Right renal cortex interstitium (tissue), 3 donors: ENCODE results near the gene SH3PXD2B. TPM values are rescaled to one million over a fixed set of nuclear protein-coding genes. Genes with fewer than 3 reads are reported as not detected.
A peak's percentile ranks its signal among the peaks of the same experiment; 100 is the strongest.
"Not testable (repeated sequence)": the region's sequence is repeated elsewhere in the genome, so short reads cannot be mapped to it uniquely, and the experiment has no call there.

Experiments
- DNase-seq, 3 donors: peaks; one replicate each; pipeline ENCODE4 v3.0.0-alpha.2; 2013; ENCODE audit warnings: low read depth in 3 of 3, low spot score in 2 of 3
- polyA plus RNA-seq, 3 donors: library from polyadenylated mRNA; unstranded; fragments of 120-200 nt; gene quantifications; one replicate each; pipeline ENCODE4 v1.2.1, GENCODE V29; 2013; ENCODE audit not compliant: insufficient read length in 3 of 3

SH3PXD2B gene
- polyA plus RNA-seq, 3 donors: 31.5 to 33.6 (median 32.0) TPM

- no peak for DNase-seq
Measured at GRCh38 chr5:172403817-172404216, 50.5 kb downstream of the SH3PXD2B start.

- peak; percentile 36 to 80 (median 73) for DNase-seq
Measured at GRCh38 chr5:172403189-172403796, 51.0 kb downstream of the SH3PXD2B start.

- no peak for DNase-seq
Measured at GRCh38 chr5:172402531-172403188, 51.7 kb downstream of the SH3PXD2B start.

- not testable (repeated sequence) for DNase-seq
Measured at GRCh38 chr5:172402031-172402430, 52.3 kb downstream of the SH3PXD2B start.

GRCh38 chr5:172399826-172400225 lies 54.5 kb downstream of the SH3PXD2B start:
- DNase-seq: no peak

GRCh38 chr5:172399336-172399735 lies 55.0 kb downstream of the SH3PXD2B start:
- no peak for DNase-seq

GRCh38 chr5:172398645-172399044 lies 55.7 kb downstream of the SH3PXD2B start:
- DNase-seq: not testable (repeated sequence)

GRCh38 chr5:172396994-172397393 lies 57.3 kb downstream of the SH3PXD2B start:
- DNase-seq: not testable (repeated sequence)

DNA sequence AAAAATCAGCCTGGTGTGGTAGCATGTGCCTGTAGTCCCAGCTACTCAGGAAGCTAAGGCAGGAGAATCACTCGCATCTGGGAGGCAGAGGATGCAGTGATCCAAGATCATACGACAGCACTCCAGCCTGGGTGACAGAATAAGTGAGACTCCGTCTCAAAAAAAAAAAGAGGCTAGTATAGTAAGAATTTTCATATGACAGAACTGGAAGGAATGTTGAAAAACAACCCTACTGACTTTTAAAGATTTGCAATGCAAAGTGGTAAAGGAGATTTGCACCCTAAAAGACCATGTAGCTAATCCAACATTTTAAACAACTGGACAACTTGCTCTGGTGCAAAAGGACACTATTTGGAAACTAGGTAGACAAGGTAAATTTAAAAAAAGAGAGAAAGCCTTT lies 58.1 kb downstream of the SH3PXD2B start:
- DNase-seq: no peak

GRCh38 chr5:172395483-172395882 lies 58.8 kb downstream of the SH3PXD2B start:
- DNase-seq: no peak

GRCh38 chr5:172389578-172390112 lies 64.7 kb downstream of the SH3PXD2B start:
- no peak for DNase-seq

DNA sequence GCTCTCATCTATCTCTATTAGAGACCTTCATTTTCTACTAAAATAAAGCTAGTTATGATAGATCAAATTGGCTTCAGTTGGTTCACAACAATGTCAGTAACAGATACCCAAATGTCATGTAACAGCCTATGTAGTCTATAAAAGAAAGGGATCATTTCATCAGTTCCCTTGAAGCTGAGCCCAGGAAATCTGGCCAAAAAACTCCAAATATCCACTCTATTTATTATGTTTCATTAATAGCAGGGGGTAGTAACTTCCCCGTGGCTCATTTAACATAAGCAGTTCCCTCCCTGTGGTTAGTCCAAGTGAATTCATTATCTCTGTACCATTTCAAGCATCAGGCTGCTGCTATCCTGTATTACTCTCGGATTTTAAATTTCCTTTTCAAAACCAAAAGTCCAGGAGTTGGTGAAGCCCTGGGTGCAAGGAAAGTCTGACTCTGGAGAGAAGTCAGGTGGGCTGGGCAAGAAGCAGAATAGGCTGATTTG lies 66.0 kb downstream of the SH3PXD2B start:
- DNase-seq: no peak

DNA sequence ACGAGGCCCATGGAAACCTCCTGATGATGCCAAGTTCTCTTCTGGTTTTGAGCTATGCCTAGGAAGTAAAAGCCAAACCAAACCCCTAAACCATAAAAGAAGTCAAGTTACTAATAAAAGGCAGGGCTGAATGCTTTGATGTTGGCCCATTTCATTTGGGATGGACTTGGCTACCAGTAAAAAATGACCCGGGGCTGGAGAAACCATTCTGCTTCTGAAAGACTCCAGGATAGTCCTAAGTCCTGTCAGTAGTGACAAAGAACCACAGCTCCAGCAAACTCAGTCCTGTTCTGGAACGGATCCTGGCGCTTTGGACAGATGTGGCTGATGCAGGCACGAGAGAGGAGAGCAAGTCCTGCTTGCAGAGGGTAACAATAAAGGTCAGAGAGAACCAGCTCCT lies 68.6 kb downstream of the SH3PXD2B start:
- no peak for DNase-seq

- DNase-seq: no peak
Measured at GRCh38 chr5:172385010-172385563, 69.2 kb downstream of the SH3PXD2B start.

GRCh38 chr5:172383191-172383802 lies 71.0 kb downstream of the SH3PXD2B start:
- no peak for DNase-seq

- DNase-seq: no peak
Measured at GRCh38 chr5:172380987-172381643, 73.2 kb downstream of the SH3PXD2B start.

GRCh38 chr5:172380301-172380986 lies 73.9 kb downstream of the SH3PXD2B start:
- no peak for DNase-seq

GRCh38 chr5:172379481-172379880 lies 74.8 kb downstream of the SH3PXD2B start:
- no peak for DNase-seq

GRCh38 chr5:172377856-172378255 lies 76.5 kb downstream of the SH3PXD2B start:
- no peak for DNase-seq

DNA sequence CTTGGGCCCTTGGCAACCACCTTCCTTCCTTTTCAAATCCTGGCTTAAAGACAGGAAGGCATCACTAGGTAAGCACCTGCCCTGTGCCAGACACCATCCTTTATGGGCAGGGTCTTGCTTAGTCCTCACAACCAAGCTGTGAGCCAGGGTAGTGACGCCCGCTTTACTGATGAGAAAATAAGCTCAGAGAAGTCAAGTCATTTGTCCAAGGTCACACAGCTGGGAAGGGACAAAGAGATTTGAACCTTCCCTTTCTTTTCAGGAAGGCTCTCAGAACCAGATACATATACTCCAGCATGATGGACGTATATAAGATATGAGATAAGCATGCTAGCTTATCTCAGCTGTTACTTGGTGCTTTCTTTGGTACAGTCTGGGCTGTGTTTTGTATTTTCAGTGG lies 76.9 kb downstream of the SH3PXD2B start:
- no peak for DNase-seq
